Esophagus muscularis mucosa (tissue), 3 donors: ENCODE data around the gene SV2C.

Experiments
- POLR2A ChIP-seq: fragments of 450-650 bp; IDR thresholded peaks from one replicate; pipeline ENCODE4 v1.6.1; 2017; ENCODE audit warnings: antibody characterized with exemption, moderate library complexity, mild to moderate bottlenecking, low read depth
- TF ChIP-seq, protein P1 (sequence below), 3 experiments: fragments of 200-600 bp in 2 of 3; fragments of 450-650 bp in 1 of 3; sonication (generic) in 2 of 3; IDR thresholded peaks; one replicate each; pipeline ENCODE4 v1.5.1; 2017 to 2019; ENCODE audit warnings: antibody characterized with exemption in 3 of 3, mild to moderate bottlenecking in 2 of 3, moderate library complexity in 1 of 3

GRCh38 chr5:76163111-76163628 lies 80.0 kb downstream of the SV2C start:
- TF ChIP-seq, protein P1, sequence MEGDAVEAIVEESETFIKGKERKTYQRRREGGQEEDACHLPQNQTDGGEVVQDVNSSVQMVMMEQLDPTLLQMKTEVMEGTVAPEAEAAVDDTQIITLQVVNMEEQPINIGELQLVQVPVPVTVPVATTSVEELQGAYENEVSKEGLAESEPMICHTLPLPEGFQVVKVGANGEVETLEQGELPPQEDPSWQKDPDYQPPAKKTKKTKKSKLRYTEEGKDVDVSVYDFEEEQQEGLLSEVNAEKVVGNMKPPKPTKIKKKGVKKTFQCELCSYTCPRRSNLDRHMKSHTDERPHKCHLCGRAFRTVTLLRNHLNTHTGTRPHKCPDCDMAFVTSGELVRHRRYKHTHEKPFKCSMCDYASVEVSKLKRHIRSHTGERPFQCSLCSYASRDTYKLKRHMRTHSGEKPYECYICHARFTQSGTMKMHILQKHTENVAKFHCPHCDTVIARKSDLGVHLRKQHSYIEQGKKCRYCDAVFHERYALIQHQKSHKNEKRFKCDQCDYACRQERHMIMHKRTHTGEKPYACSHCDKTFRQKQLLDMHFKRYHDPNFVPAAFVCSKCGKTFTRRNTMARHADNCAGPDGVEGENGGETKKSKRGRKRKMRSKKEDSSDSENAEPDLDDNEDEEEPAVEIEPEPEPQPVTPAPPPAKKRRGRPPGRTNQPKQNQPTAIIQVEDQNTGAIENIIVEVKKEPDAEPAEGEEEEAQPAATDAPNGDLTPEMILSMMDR (IDR thresholded peaks at IDR 0.05), result no peak
- TF ChIP-seq POLR2A, result no peak
